Measurements from ENCODE around the gene G3BP2.
"Not testable (repeated sequence)": the region's sequence is repeated elsewhere in the genome, so short reads cannot be mapped to it uniquely, and the experiment has no call there.

G3BP2 gene

DNA sequence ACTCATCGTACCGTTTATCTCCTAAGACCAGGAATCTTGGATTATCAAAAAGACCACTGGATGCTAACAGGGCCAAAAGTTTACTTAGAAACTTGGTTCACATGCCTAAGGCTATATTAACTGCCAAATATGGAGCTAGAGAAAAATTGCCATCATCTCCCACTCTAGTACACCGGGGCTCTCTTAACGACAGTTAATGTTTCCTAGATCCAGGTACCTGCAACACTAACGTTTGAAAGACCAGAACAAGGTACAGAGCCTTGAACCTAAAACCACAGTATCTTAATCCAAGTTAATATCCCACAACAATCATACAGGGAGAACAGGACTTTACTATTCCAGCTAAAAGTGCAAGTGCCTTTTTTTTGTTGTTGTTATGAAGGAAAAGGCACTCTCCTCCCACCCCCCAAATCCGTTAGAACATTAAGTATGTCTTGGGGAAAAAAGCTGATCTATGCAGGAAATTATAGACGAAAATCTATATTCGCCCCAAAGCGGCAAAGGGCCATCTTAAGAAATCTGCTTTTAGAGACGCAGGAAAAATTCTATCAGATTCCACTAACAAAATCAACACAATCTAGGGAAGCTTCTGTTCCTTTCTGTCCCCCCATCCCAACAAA lies 1.3 kb downstream of the G3BP2 start:
- Mint-ChIP-seq H3K4me3 (peak overlapping the region; percentile 98), H3K4me1 (ENCODE audit: low read depth) (peaks cover 54% of the 10 kb centered on the region), H3K9me3 (ENCODE audit: low read depth) (no peaks in the 10 kb centered on the region), H3K27ac (peak overlapping the region; percentile 99), H3K27me3 (no peaks in the 10 kb centered on the region), H3K36me3 (no peaks in the 10 kb centered on the region)

DNA sequence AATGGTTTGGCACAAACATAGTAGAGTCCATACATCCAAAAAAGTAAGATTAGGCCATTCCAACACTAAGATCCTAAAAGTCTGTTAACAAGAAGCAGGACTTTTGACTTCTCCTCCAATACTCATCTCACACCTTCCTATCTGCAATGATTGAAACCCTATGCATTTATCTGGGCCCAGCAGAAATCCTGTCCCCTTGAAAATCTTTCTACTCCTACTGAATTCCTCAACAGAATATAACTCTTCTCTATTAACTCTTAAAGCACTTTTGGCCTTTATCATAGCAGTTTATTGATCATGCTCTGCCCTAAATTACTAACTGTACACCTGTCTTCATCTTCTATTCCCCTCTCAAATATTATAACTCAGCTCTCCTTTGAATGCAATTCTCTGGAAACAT lies 4.6 kb downstream of the G3BP2 start:
- Mint-ChIP-seq H3K9me3 (ENCODE audit: low read depth) (no peaks in the 10 kb centered on the region), H3K4me1 (ENCODE audit: low read depth) (peaks cover 73% of the 10 kb centered on the region), H3K4me3 (peak overlapping the region; percentile 70), H3K36me3 (no peaks in the 10 kb centered on the region), H3K27me3 (no peaks in the 10 kb centered on the region), H3K27ac (peak overlapping the region; percentile 42)

- H3K4me3 Mint-ChIP-seq: peak overlapping the region; percentile 70
- not testable (repeated sequence) for H3K27me3 Mint-ChIP-seq; H3K9me3 Mint-ChIP-seq (ENCODE audit: low read depth); H3K36me3 Mint-ChIP-seq
- peak overlapping the region; percentile 42 for H3K27ac Mint-ChIP-seq
- H3K4me1 Mint-ChIP-seq (ENCODE audit: low read depth): peaks cover 77% of the 10 kb centered on the region
Observed at GRCh38 chr4:75667636-75668035, 5.6 kb downstream of the G3BP2 start.

- Mint-ChIP-seq H3K36me3 (peaks cover 2% of the 10 kb centered on the region), H3K4me3 (peak overlapping the region; percentile 70), H3K9me3 (ENCODE audit: low read depth) (no peaks in the 10 kb centered on the region), H3K27ac (peak overlapping the region; percentile 58), H3K4me1 (ENCODE audit: low read depth) (peaks cover 81% of the 10 kb centered on the region), H3K27me3 (no peaks in the 10 kb centered on the region)
Observed at GRCh38 chr4:75666299-75666698, 6.9 kb downstream of the G3BP2 start.

- not testable (repeated sequence) for H3K27ac Mint-ChIP-seq, H3K4me3 Mint-ChIP-seq
Observed at GRCh38 chr4:75664604-75665003, 8.6 kb downstream of the G3BP2 start.

DNA sequence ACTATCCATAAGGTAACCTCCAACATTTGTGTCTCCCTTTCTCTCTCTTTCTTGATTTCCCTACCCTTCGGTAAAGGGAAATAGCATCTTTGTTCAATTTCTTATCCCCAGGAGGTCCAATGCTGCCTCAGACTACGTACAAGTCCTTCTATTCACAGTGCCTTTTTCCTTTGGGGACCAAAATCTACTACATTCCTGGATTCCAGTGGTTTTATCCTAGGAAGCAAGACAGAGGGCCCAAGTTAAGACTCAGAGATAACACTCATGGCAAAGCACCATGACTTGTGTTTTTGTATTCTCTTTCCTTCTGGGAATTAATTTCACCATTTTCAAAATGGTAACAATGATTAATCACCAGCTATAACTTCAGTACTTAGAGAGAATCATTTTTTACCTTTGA lies 10.6 kb downstream of the G3BP2 start:
- H3K36me3 Mint-ChIP-seq: peaks cover 14% of the 10 kb centered on the region
- H3K4me3 Mint-ChIP-seq: no peak overlapping the region
- peaks cover 78% of the 10 kb centered on the region for H3K4me1 Mint-ChIP-seq (ENCODE audit: low read depth)
- H3K27ac Mint-ChIP-seq: peak overlapping the region; percentile 65
- no peaks in the 10 kb centered on the region for H3K27me3 Mint-ChIP-seq
- H3K9me3 Mint-ChIP-seq (ENCODE audit: low read depth): no peaks in the 10 kb centered on the region

More at GRCh38 chr4:75664604-75665003, 8.6 kb downstream of the G3BP2 start:
- H3K27me3 Mint-ChIP-seq; H3K9me3 Mint-ChIP-seq (ENCODE audit: low read depth); H3K36me3 Mint-ChIP-seq: not testable (repeated sequence)
- peaks cover 79% of the 10 kb centered on the region for H3K4me1 Mint-ChIP-seq (ENCODE audit: low read depth)

- H3K4me1 Mint-ChIP-seq (ENCODE audit: low read depth): peaks cover 77% of the 10 kb centered on the region
- H3K4me3 Mint-ChIP-seq: no peak overlapping the region
- peak overlapping the region; percentile 61 for H3K27ac Mint-ChIP-seq
- H3K27me3 Mint-ChIP-seq: no peaks in the 10 kb centered on the region
- peaks cover 18% of the 10 kb centered on the region for H3K36me3 Mint-ChIP-seq
- H3K9me3 Mint-ChIP-seq (ENCODE audit: low read depth): no peaks in the 10 kb centered on the region
Observed at GRCh38 chr4:75660491-75660890, 12.7 kb downstream of the G3BP2 start.

GRCh38 chr4:75659512-75660031 lies 13.6 kb downstream of the G3BP2 start:
- H3K4me1 Mint-ChIP-seq (ENCODE audit: low read depth): peaks cover 78% of the 10 kb centered on the region
- H3K27ac Mint-ChIP-seq: peak overlapping the region; percentile 65
- no peak overlapping the region for H3K4me3 Mint-ChIP-seq
- H3K27me3 Mint-ChIP-seq: no peaks in the 10 kb centered on the region
- H3K9me3 Mint-ChIP-seq (ENCODE audit: low read depth): no peaks in the 10 kb centered on the region
- peaks cover 22% of the 10 kb centered on the region for H3K36me3 Mint-ChIP-seq

- Mint-ChIP-seq H3K36me3 (peaks cover 26% of the 10 kb centered on the region), H3K4me1 (ENCODE audit: low read depth) (peaks cover 81% of the 10 kb centered on the region), H3K27ac (peak overlapping the region; percentile 50), H3K4me3 (no peak overlapping the region), H3K27me3 (no peaks in the 10 kb centered on the region), H3K9me3 (ENCODE audit: low read depth) (no peaks in the 10 kb centered on the region)
Observed at GRCh38 chr4:75658876-75659275, 14.3 kb downstream of the G3BP2 start.

GRCh38 chr4:75655562-75655961 lies 17.6 kb downstream of the G3BP2 start:
- Mint-ChIP-seq H3K27me3 (no peaks in the 10 kb centered on the region), H3K4me1 (ENCODE audit: low read depth) (peaks cover 81% of the 10 kb centered on the region), H3K9me3 (ENCODE audit: low read depth) (no peaks in the 10 kb centered on the region), H3K27ac (peak overlapping the region; percentile 89), H3K4me3 (peak overlapping the region; percentile 81), H3K36me3 (peaks cover 24% of the 10 kb centered on the region)

GRCh38 chr4:75654905-75655304 lies 18.3 kb downstream of the G3BP2 start:
- Mint-ChIP-seq H3K4me3 (peak overlapping the region; percentile 81), H3K27me3 (no peaks in the 10 kb centered on the region), H3K27ac (peak overlapping the region; percentile 89), H3K9me3 (ENCODE audit: low read depth) (no peaks in the 10 kb centered on the region), H3K36me3 (peaks cover 24% of the 10 kb centered on the region), H3K4me1 (ENCODE audit: low read depth) (peaks cover 79% of the 10 kb centered on the region)

DNA sequence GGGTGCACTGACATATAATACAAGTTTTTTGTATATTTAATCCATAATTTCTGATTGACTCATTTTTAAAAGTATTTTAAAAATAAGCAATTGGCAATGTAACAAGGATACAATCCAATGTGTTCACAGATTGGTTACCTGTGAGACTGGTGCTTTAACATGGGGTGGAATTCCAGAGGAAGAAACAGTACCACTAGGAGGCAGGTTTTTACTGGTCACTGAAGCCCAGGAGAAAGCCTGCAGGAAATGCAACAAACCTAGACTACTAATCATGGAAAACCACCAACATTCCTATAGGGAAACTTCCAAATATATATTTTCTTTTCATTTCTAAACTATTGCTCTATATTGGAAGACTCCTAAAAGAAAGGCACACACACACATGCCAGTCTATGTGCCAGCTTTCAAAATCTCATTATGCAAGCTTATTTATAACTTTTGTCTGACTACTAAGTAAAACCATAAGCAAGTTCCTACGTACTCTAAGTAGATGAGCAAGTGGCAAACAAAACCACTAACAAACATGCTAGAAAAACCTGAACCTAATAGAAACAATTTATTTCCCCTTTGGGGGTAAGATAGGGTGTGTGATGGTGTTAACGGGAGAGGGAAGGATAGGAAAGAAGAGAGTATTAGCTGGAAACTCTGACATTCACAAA lies 19.2 kb downstream of the G3BP2 start:
- Mint-ChIP-seq H3K27ac (peak overlapping the region; percentile 89), H3K4me3 (peak overlapping the region; percentile 31), H3K9me3 (ENCODE audit: low read depth) (no peaks in the 10 kb centered on the region), H3K36me3 (peaks cover 22% of the 10 kb centered on the region), H3K4me1 (ENCODE audit: low read depth) (peaks cover 69% of the 10 kb centered on the region), H3K27me3 (no peaks in the 10 kb centered on the region)

DNA sequence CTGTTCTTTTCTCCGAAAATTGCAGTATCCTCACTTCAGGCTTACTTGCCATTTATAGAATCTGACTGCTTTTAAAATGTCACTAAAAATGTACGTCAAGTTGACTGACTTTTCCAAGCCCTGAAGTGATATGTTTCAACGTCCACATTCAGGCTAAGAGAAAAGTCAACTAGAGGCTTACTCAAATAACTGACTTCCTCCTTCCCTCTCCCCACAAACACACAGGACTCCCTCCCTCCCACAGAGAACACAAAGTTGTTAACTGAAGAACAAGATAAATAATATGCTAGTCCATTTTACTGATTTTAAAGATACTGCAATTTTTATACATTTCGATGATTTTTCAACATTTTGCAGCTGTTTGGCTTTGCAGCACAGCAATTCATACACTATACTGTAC lies 29.1 kb downstream of the G3BP2 start:
- no peak overlapping the region for H3K4me3 Mint-ChIP-seq
- H3K36me3 Mint-ChIP-seq: peaks cover 8% of the 10 kb centered on the region
- peak overlapping the region; percentile 36 for H3K27ac Mint-ChIP-seq
- no peaks in the 10 kb centered on the region for H3K9me3 Mint-ChIP-seq (ENCODE audit: low read depth)
- peaks cover 20% of the 10 kb centered on the region for H3K4me1 Mint-ChIP-seq (ENCODE audit: low read depth)
- H3K27me3 Mint-ChIP-seq: no peaks in the 10 kb centered on the region

- H3K4me1 Mint-ChIP-seq (ENCODE audit: low read depth): peaks cover 20% of the 10 kb centered on the region
- no peaks in the 10 kb centered on the region for H3K27me3 Mint-ChIP-seq
- H3K27ac Mint-ChIP-seq: peak overlapping the region; percentile 36
- H3K36me3 Mint-ChIP-seq: peaks cover 8% of the 10 kb centered on the region
- H3K9me3 Mint-ChIP-seq (ENCODE audit: low read depth): no peaks in the 10 kb centered on the region
- H3K4me3 Mint-ChIP-seq: no peak overlapping the region
Observed at GRCh38 chr4:75643651-75644050, 29.6 kb downstream of the G3BP2 start.

DNA sequence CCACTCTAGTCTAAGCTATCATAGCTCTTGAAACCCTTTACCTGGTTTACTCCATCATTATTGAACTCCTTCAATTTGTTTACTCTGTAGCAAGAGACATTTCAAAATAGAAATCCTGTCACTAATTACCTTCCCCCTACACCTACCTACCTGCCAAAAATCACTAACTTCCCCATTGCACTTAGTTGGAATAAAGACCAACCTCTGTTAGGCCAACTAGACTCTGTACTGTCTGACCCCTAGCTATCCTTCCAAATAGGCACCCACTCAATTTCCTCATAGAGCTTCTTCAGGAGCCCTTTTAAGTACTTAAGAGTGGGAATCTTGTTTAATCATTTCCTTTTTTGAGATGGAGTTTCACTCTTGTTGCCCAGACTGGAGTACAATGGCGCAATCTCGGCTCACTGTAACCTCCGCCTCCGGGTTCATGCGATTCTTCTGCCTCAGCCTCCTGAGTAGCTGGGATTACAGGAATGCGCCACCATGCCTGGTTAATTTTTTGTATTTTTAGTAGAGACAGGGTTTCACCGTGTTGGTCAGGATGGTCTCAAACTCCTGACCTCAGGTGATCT lies 34.0 kb downstream of the G3BP2 start:
- Mint-ChIP-seq H3K9me3 (ENCODE audit: low read depth) (no peaks in the 10 kb centered on the region), H3K4me1 (ENCODE audit: low read depth) (peaks cover 15% of the 10 kb centered on the region), H3K36me3 (peaks cover 3% of the 10 kb centered on the region), H3K4me3 (no peak overlapping the region), H3K27ac (peak overlapping the region; percentile 30), H3K27me3 (no peaks in the 10 kb centered on the region)
